Globus pallidus (tissue), 1 donor: ENCODE data around the gene CDH6.

Experiments used
- DNase-seq: peaks from one replicate; pipeline ENCODE4 v3.0.0-alpha.2; 2015; ENCODE audit warnings: low spot score

CDH6 gene

GRCh38 chr5:31197183-31197582, 3.7 kb downstream of the CDH6 start:
- no peak for DNase-seq

GRCh38 chr5:31204958-31205357, 11.5 kb downstream of the CDH6 start:
- no peak for DNase-seq

DNA sequence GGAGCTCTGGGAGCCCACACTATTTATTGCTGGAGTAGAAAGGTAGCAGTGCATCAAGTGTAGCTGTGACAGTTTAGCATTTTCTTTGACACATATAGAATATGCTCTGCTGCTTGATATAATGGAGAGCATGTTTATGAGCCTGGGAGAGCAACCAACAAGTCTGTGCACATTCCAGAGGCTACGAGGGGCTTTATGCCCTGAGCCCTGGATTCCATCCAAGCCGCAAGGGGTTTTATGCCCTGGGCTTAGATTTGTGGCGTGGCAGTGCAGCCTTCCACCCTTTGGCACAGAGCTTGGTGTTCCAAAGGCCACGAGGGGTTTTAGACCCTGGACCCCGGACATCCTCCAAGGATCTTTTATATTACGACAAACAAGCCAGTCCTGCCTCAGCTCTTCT, 14.6 kb downstream of the CDH6 start:
- DNase-seq = no peak

- no peak for DNase-seq
These were observed 15.8 kb downstream of the CDH6 start for GRCh38 chr5:31209334-31209733.

DNA sequence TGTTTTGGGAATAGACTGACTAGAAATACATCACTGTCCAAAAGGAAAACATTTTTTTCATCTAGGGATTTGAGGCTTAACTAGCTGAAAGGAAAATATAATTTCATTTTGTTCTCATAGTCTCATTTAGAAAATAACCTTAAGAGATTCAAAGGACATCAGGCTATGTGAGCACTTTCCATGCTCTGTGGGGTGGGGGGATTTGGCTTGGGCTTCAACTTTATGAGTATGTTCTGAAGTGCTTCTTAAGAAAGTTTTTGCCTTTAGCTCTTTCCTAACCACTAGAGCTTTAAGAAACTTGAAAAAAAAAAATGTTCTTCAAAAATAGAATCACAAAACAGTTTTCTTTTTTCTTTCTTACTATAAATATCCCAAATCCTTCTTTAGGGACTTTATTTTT, 17.6 kb downstream of the CDH6 start:
- no peak for DNase-seq

DNA sequence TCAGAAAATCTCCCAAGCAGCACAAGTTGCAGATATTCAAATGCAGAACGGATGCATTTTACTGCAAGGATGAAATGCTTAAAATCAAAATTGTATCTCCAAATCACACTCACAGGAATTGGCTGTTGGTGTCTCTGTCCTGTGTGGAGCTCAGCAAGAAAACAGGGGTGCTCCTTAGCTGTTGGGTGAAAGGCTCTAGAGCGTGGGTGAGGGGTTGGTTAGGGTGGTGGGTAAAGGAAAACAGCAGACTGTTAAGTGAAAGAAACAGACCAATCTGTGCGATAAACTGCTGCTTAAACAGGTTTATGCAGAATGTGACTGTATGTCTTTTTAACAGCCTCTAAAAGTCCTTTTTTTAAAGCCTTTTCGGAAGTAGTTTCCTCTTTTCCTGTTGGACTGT, 19.8 kb downstream of the CDH6 start:
- no peak for DNase-seq

DNA sequence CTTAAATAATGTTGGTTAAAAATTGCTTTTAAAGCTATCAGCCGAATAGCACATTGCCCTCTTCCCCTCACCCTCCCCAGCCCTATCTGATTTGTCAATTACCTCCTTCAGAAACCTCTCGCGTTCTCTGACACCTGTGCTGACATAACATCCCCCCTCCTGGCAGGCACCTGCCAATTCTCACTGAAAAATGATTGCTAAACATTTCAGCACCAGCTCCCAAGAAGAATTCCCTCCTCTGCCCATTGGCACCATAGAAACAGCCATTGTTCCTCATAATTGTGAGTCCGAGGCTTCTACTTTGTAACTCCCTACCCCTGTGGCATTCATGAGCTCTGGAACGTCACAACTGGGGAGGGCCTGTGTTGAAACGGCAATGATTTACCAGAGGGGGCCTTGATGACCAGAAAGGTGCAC, 20.2 kb downstream of the CDH6 start:
- no peak for DNase-seq

DNA sequence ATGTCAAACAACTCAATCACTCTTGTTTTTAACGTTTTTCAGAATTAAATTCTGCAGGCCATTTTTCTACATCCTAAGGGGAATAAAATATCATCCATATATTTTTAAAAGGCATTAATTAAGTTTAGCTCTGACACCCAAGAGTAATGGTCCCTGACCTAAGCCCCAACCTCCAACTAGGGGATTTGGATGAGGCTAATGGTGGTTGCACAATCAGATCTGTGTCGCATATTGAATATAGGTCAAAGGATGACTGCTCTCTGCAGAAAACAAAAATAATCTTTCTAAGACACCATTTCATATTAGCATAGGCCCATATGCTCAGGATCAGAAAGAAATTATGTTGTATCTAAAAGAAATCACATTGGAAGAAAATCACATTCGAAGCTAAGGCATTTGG, 20.7 kb downstream of the CDH6 start:
- DNase-seq = no peak

DNA sequence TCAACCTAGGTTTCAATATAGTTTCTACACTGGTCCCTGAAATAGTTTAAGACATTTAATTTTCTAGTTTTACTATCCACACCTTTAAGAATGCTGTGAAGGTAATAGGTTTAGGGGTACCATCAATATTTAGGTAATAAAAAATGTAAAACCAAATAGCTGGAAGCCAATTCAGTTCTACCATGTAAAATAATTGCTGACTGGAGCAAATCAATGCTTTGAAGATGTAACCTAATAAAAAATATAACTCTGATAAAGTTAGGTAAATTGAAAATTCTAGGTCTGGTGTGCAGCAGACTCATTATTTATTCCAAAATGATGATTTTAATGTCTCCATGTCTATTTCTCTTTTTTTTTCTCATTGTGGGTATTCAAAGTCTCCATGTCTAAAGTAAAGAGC, 21.8 kb downstream of the CDH6 start:
- no peak for DNase-seq

- no peak for DNase-seq
These were observed 24.0 kb downstream of the CDH6 start for GRCh38 chr5:31217446-31217845.

- no peak for DNase-seq
These were observed 25.5 kb downstream of the CDH6 start for GRCh38 chr5:31218978-31219377.

- DNase-seq = no peak
These were observed 27.5 kb downstream of the CDH6 start for GRCh38 chr5:31221001-31221400.

- DNase-seq = no peak
These were observed 31.6 kb downstream of the CDH6 start for GRCh38 chr5:31225118-31225517.

GRCh38 chr5:31225613-31226012, 32.1 kb downstream of the CDH6 start:
- no peak for DNase-seq

GRCh38 chr5:31226651-31227050, 33.2 kb downstream of the CDH6 start:
- no peak for DNase-seq

DNA sequence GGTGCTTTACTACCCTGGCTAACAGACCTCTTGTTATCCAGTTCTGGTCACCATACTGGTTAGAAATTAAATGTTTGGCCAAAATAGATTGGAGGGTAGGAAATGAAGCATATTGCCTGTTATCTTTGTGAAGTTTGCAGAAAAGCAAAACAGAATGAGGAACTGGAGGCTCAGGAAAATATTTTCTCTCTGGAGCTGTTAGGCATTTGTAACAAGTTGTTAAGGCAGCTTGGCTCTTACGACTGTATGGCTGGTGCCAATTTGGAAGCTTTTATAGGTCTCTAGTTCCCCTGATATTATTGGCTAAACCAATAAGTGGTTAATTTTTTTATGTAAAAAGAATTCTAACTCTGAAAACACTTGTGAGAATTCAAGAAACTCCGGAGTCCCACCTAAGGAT, 35.8 kb downstream of the CDH6 start:
- DNase-seq = no peak

DNA sequence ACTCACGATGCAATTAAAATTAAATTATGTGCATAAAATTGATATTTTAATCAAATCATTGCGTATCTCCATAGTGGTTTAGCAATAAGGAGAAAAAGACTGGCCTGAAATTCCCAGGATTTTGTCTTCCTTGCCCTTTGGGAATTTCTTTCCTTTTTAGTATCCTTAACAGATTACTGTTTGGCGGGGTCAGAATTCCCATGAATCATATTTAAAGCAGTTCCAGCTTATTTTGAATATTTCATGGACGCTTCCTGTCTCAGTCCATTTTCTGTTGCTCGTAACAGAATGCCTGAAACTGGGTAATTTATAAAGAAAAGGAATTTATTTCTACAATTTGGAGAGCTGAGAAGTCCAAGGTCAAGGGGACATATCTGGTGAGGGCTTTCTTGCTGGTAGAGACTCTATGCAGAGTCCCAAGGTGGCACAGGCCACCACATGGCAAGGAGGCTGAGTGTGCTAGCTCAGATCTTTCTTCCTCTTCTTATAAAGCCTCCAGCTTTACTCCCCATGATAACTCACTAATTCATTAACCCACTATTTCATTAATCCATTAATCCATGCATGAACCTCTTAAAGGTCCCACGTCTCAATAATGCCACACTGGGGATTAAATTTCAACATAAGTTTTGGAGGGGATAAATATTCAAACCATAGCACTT, 37.8 kb downstream of the CDH6 start:
- no peak for DNase-seq

- peak; percentile 53 for DNase-seq
These were observed 38.9 kb downstream of the CDH6 start for GRCh38 chr5:31232273-31232888.

- no peak for DNase-seq
These were observed 41.9 kb downstream of the CDH6 start for GRCh38 chr5:31235381-31235780.

- DNase-seq = no peak
These were observed 42.9 kb downstream of the CDH6 start for GRCh38 chr5:31236339-31236738.

GRCh38 chr5:31237174-31237573, 43.7 kb downstream of the CDH6 start:
- no peak for DNase-seq

GRCh38 chr5:31238497-31238896, 45.0 kb downstream of the CDH6 start:
- DNase-seq = no peak

- DNase-seq = no peak
These were observed 51.4 kb downstream of the CDH6 start for GRCh38 chr5:31244921-31245320.

DNA sequence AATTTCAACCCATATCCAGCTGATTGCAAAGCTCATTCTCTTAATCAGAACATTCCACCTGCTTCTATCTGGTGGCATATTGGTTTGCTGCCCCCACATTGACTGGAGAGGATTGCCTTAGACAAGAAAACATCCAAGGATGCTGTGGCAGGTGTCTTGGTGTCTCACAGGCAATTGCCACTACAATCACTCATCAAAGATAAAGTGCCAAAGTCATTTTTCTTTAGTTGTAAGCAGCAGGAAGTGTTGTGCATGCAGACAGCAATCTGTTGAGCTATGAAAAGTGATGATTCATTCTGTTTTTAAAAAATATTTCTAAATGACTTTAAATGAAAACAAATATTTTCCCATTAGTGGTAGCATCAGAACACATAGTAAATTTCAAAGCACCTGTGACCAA, 53.9 kb downstream of the CDH6 start:
- no peak for DNase-seq
